Measurements from ENCODE around the gene RPUSD4.

DNA sequence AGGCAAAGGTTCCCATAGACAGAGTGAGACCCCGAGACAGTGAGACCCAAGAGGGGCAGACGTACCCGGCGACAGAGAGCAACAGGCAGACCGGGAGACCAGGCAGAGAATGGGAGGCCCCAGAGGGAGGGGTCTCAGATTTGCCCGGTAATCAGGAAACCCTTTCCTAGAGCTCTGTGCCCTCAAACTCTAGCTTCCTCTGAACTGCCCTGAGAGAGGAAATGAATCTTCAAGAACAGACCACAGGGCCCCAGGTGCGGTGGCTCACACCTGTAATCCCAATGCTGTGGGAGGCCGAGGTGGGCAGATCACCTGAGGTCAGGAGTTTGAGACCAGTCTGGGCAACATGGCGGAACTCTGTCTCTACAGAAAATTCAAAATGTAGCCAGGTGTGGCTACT lies 47.7 kb downstream of the RPUSD4 start:
- TF ChIP-seq EZH2 (IDR thresholded peaks at IDR 0.05; ENCODE audit: borderline replicate concordance, insufficient read depth, low read depth, low read length, poor library complexity, severe bottlenecking) = no peak
- TF ChIP-seq, protein P1, sequence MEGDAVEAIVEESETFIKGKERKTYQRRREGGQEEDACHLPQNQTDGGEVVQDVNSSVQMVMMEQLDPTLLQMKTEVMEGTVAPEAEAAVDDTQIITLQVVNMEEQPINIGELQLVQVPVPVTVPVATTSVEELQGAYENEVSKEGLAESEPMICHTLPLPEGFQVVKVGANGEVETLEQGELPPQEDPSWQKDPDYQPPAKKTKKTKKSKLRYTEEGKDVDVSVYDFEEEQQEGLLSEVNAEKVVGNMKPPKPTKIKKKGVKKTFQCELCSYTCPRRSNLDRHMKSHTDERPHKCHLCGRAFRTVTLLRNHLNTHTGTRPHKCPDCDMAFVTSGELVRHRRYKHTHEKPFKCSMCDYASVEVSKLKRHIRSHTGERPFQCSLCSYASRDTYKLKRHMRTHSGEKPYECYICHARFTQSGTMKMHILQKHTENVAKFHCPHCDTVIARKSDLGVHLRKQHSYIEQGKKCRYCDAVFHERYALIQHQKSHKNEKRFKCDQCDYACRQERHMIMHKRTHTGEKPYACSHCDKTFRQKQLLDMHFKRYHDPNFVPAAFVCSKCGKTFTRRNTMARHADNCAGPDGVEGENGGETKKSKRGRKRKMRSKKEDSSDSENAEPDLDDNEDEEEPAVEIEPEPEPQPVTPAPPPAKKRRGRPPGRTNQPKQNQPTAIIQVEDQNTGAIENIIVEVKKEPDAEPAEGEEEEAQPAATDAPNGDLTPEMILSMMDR (IDR thresholded peaks at IDR 0.05) = no peak

Data from B cell (primary cell).